Measurements from ENCODE around the gene ITIH5.

The ITIH5 gene

GRCh38 chr10:7523656-7524055 is 143.1 kb downstream of the ITIH5 start:
- POLR2A ChIA-PET = no interaction called here
- CTCF ChIA-PET = interaction anchor here (1.0 to 5.6 kb wide), 6 partner anchors 9 to 1779 kb away, joined by 3 to 82 read pairs (median 16); no protein-coding TSS in a partner anchor

DNA sequence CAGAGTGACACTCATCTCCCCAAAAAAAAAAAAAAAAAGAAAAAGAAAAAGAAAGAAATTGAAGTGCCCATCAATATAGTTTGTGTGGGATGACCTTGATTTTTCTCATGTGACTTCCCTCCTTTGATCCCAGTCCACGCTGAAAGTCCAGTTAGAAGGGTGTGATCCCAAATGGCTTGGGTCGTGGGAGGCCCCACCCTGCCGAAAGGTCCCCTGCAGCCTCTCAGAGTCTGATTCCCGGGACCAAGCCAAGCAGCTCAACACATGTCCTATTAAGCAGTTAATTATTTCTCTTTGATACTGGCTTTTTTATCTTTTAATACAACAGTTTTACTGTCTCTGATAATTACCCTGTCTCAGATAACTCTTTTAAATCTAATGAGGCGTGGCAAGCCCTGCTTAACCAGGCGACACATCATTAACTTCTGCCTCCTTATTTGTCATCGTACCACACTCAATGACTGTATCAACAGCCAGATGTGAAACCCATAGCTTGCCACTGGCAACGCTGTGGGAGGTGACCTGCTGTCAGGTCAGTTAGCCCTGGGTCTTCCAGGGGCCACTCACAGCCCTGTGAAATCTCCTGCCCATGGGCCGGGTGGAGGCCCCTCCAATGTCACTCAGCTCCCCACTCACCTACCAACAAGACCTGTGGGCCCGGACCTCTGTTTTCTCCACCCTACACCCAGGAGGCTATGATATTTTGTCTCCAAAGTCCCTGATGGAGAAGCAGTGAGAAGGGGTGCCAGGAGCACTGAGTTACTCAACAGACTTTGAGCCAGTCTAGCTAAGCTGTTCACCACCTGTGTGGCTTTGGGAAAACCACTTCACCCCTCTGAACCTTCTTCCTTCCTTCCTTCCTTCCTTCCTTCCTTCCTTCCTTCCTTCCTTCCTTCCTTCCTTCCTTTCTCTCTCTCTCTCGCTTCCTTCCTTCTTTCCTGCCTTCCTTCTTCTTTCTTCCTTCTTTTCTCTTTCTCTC is 146.0 kb downstream of the ITIH5 start:
- ChIA-PET CTCF (interaction anchor here (1.2 to 5.6 kb wide), 5 partner anchors 11 to 601 kb away, joined by 3 to 82 read pairs (median 4); no protein-coding TSS in a partner anchor), POLR2A (no interaction called here)
- peak; percentile 54 for DNase-seq (ENCODE audit: extremely low spot score)

More at GRCh38 chr10:7523656-7524055, 143.1 kb downstream of the ITIH5 start:
- DNase-seq (ENCODE audit: extremely low spot score) = no peak
- TF ChIP-seq, protein P1, sequence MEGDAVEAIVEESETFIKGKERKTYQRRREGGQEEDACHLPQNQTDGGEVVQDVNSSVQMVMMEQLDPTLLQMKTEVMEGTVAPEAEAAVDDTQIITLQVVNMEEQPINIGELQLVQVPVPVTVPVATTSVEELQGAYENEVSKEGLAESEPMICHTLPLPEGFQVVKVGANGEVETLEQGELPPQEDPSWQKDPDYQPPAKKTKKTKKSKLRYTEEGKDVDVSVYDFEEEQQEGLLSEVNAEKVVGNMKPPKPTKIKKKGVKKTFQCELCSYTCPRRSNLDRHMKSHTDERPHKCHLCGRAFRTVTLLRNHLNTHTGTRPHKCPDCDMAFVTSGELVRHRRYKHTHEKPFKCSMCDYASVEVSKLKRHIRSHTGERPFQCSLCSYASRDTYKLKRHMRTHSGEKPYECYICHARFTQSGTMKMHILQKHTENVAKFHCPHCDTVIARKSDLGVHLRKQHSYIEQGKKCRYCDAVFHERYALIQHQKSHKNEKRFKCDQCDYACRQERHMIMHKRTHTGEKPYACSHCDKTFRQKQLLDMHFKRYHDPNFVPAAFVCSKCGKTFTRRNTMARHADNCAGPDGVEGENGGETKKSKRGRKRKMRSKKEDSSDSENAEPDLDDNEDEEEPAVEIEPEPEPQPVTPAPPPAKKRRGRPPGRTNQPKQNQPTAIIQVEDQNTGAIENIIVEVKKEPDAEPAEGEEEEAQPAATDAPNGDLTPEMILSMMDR (IDR thresholded peaks at IDR 0.05; ENCODE audit: control extremely low read depth, extremely low read depth, low read depth, missing control alignments) = no peak

GRCh38 chr10:7519351-7519750 is 147.4 kb downstream of the ITIH5 start:
- POLR2A ChIA-PET = no interaction called here

More for the DNA sequence above, 146.0 kb downstream of the ITIH5 start:
- TF ChIP-seq, protein P1 (IDR thresholded peaks at IDR 0.05; ENCODE audit: control extremely low read depth, extremely low read depth, low read depth, missing control alignments) = no peak

GRCh38 chr10:7518693-7519092 is 148.1 kb downstream of the ITIH5 start:
- CTCF ChIA-PET = interaction anchor here (1.5 kb wide), 1 partner anchor 10 kb away, joined by 3 read pairs; no protein-coding TSS in a partner anchor
- POLR2A ChIA-PET = no interaction called here
- DNase-seq (ENCODE audit: extremely low spot score) = no peak
- TF ChIP-seq, protein P1 (IDR thresholded peaks at IDR 0.05; ENCODE audit: control extremely low read depth, extremely low read depth, low read depth, missing control alignments) = no peak

More at GRCh38 chr10:7519351-7519750, 147.4 kb downstream of the ITIH5 start:
- TF ChIP-seq, protein P1 (IDR thresholded peaks at IDR 0.05; ENCODE audit: control extremely low read depth, extremely low read depth, low read depth, missing control alignments) = no peak
- no peak for DNase-seq (ENCODE audit: extremely low spot score)
- CTCF ChIA-PET = interaction anchor here (1.2 to 1.5 kb wide), 2 partner anchors 9 to 11 kb away, joined by 3 read pairs; no protein-coding TSS in a partner anchor

DNA sequence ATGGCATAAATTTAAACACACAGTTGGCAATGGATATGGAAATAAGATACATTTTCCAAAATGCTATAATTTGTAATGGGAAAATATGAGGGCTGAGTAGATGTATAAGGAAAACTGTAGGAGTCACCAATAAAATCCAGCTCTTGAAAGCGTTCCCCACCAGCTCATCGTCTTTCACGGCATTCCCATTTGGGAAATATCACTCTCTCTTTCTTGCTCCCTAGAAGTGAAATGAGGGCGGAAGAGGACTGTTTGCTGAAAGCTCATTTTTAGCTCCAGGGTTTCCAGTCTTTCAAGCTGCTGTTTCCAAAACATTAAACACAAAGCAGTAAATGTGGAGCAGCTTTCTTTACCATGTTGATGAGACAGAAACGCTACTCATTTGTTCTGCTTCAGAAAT is 151.3 kb downstream of the ITIH5 start:
- POLR2A ChIA-PET = no interaction called here
- no peak for DNase-seq (ENCODE audit: extremely low spot score)
- TF ChIP-seq, protein P1 (IDR thresholded peaks at IDR 0.05; ENCODE audit: control extremely low read depth, extremely low read depth, low read depth, missing control alignments) = no peak
- CTCF ChIA-PET = interaction anchor here (0.8 to 6.0 kb wide), 2 partner anchors 9 to 94 kb away, joined by 3 to 38 read pairs; no protein-coding TSS in a partner anchor

DNA sequence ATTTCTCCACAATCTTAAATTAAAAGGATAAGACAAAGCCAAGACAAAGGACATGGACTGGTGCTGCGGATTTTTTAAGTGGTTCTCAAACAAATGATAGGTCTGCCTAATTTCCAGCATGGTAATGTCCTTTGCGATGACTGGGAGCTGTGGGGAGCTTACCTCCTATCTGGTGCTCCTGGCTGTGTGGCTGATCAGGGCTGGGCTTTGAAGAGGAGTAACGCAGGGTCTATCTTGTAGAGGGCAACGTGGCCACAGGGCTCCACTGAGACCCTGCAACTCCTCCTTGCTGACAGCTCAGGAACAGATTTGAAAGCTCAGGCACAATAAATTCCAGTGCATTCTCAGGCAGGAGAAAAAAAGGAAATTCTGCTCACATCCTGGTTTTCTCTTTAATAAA is 152.8 kb downstream of the ITIH5 start:
- no peak for DNase-seq (ENCODE audit: extremely low spot score)
- ChIA-PET POLR2A (no interaction called here), CTCF (interaction anchor here (1.0 to 6.0 kb wide), 3 partner anchors 11 to 173 kb away, joined by 3 to 38 read pairs (median 3); no protein-coding TSS in a partner anchor)
- TF ChIP-seq, protein P1 (IDR thresholded peaks at IDR 0.05; ENCODE audit: control extremely low read depth, extremely low read depth, low read depth, missing control alignments) = no peak
